Activated CD4-positive, alpha-beta T cell treated with anti-CD3 and anti-CD28 coated beads for 36 hours (primary cell): ENCODE measurements around the gene SAMMSON. TPM values are rescaled to one million over a fixed set of nuclear protein-coding genes. Genes with fewer than 3 reads are reported as not detected.
A peak's percentile ranks its signal among the peaks of the same experiment; 100 is the strongest.

Experiments used
- ATAC-seq: fragments of 200-7000 bp; cut with Tn5 transposase; one replicate; pipeline ENCODE4 v1.10.0; 2021; ENCODE audit warnings: mild to moderate bottlenecking, moderate library complexity
- CTCF ChIA-PET: fragments of 350-600 bp; sonication (Branson Sonifier 250); formaldehyde crosslinking; loops from one replicate; lab custom pipeline; 2021; ENCODE audit warnings: antibody characterized with exemption; lab: Charles Lee
- POLR2A ChIA-PET: fragments of 350-600 bp; sonication (Branson Sonifier 250); formaldehyde crosslinking; loops from one replicate; lab custom pipeline; 2021; ENCODE audit warnings: antibody characterized with exemption, inconsistent platforms; lab: Charles Lee
- DNase-seq: peaks from one replicate; pipeline ENCODE4 v3.0.0-alpha.2; 2020
- H3K27ac Mint-ChIP-seq: one replicate; pipeline ENCODE4 v1.8.0; 2021; ENCODE audit warnings: mixed read lengths
- H3K27me3 Mint-ChIP-seq: one replicate; pipeline ENCODE4 v1.8.0; 2021; ENCODE audit warnings: mixed read lengths
- H3K36me3 Mint-ChIP-seq: one replicate; pipeline ENCODE4 v1.8.0; 2021; ENCODE audit warnings: low read depth, mixed read lengths
- H3K4me1 Mint-ChIP-seq: one replicate; pipeline ENCODE4 v1.8.0; 2021; ENCODE audit warnings: mixed read lengths
- H3K4me3 Mint-ChIP-seq: one replicate; pipeline ENCODE4 v1.8.0; 2021; ENCODE audit warnings: mild to moderate bottlenecking, moderate library complexity, mixed read lengths
- H3K9me3 Mint-ChIP-seq: one replicate; pipeline ENCODE4 v1.8.0; 2021; ENCODE audit warnings: low read depth, mixed read lengths
- intact Hi-C, 2 experiments: fragments of 100-400 bp; cut with DNase I in 1 of 2; cut with micrococcal nuclease in 1 of 2; formaldehyde crosslinking; loops; one replicate each; pipeline versions ENCODE4 v1.14.2 to v1.15.1; 2022 to 2024; cut with DNase I, micrococcal nuclease
- total RNA-seq, 2 experiments: library from RNA; stranded (reverse); gene quantifications; one replicate each; pipeline ENCODE4 v1.2.3, GENCODE V29; 2021

Gene SAMMSON
- total RNA-seq, 2 experiments from 2014 or later: not detected

GRCh38 chr3:70090322-70090913 is 90.9 kb downstream of the SAMMSON start:
- no peak for ATAC-seq
- Mint-ChIP-seq H3K9me3 (no peaks in the 10 kb centered on the region), H3K4me1 (no peaks in the 10 kb centered on the region), H3K36me3 (no peaks in the 10 kb centered on the region), H3K27me3 (peaks cover 11% of the 10 kb centered on the region), H3K4me3 (no peak overlapping the region), H3K27ac (no peak overlapping the region)
- DNase-seq: no peak
- intact Hi-C loops: loop anchor here in 1 of 2 experiments (1.0 kb wide), 1 partner anchor 268 kb away; no protein-coding TSS in a partner anchor
- ChIA-PET CTCF (interaction anchor here (0.5 to 1.5 kb wide), 13 partner anchors 9 to 1591 kb away, joined by 3 to 9 read pairs (median 4); no protein-coding TSS in a partner anchor), POLR2A (no interaction called here)

DNA sequence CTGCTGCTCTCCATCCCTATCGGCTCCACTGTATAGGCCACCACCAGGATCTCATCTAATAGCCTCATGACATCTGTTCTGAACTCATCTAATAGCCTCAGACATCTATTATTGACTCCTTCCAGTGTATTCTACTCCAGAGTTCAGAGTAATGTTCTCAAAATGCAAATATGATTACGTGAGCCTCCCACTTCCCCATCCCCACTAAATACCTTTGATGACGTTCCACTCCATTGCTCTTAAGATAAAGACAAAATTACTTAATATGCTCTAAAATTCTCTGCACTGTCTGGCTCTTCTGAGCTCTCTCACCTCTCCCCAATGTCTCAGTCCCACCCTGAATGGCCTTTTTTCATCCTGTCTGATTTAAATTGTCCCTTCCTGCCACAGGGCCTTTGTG is 94.7 kb downstream of the SAMMSON start:
- CTCF ChIA-PET: interaction anchor here (1.0 kb wide), 1 partner anchor 35 kb away, joined by 3 read pairs; no protein-coding TSS in a partner anchor

DNA sequence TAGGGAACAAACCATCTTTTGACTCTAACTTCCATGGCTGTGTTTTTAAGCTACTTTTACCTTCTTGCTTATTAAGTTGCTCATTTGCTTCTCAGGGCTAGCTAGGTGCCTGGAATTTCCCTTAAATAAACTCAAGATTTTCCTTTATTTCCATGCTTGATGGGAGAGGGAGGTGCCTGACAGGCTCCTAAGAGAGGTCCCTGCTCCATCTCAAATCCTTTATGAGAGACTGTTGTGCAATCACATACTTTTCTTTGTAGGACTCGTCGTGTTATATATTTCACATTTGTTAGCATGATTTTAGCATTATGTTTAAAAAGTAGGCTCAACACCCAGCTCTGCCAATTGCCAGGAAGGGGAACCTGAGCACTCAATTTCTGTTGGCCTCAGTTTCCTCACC is 95.7 kb downstream of the SAMMSON start:
- CTCF ChIA-PET: interaction anchor here (1.0 kb wide), 2 partner anchors 11 to 36 kb away, joined by 3 to 5 read pairs; no protein-coding TSS in a partner anchor

More for the DNA sequence above, 94.7 kb downstream of the SAMMSON start:
- Mint-ChIP-seq H3K4me3 (no peak overlapping the region), H3K36me3 (no peaks in the 10 kb centered on the region), H3K9me3 (no peaks in the 10 kb centered on the region), H3K27ac (no peak overlapping the region), H3K27me3 (peaks cover 8% of the 10 kb centered on the region), H3K4me1 (peaks cover 3% of the 10 kb centered on the region)
- no peak for DNase-seq
- intact Hi-C loops: no loop called here
- POLR2A ChIA-PET: no interaction called here
- no peak for ATAC-seq

GRCh38 chr3:70096376-70097066 is 97.0 kb downstream of the SAMMSON start:
- intact Hi-C loops: no loop called here
- DNase-seq (peak; percentile 33), ATAC-seq (peak; percentile 83)
- peaks cover 3% of the 10 kb centered on the region for H3K4me1 Mint-ChIP-seq
- peaks cover 6% of the 10 kb centered on the region for H3K27me3 Mint-ChIP-seq
- POLR2A ChIA-PET: no interaction called here
- H3K9me3 Mint-ChIP-seq: no peaks in the 10 kb centered on the region
- CTCF ChIA-PET: no interaction called here
- no peak overlapping the region for H3K27ac Mint-ChIP-seq
- no peak overlapping the region for H3K4me3 Mint-ChIP-seq
- no peaks in the 10 kb centered on the region for H3K36me3 Mint-ChIP-seq

More for the DNA sequence above, 95.7 kb downstream of the SAMMSON start:
- Mint-ChIP-seq H3K27me3 (peaks cover 6% of the 10 kb centered on the region), H3K4me1 (peaks cover 3% of the 10 kb centered on the region), H3K36me3 (no peaks in the 10 kb centered on the region), H3K9me3 (no peaks in the 10 kb centered on the region), H3K4me3 (no peak overlapping the region), H3K27ac (no peak overlapping the region)
- POLR2A ChIA-PET: no interaction called here
- no peak for ATAC-seq
- intact Hi-C loops: no loop called here
- no peak for DNase-seq

GRCh38 chr3:70097084-70097483 is 97.6 kb downstream of the SAMMSON start:
- POLR2A ChIA-PET: no interaction called here
- DNase-seq: no peak
- intact Hi-C loops: no loop called here
- peaks cover 3% of the 10 kb centered on the region for H3K4me1 Mint-ChIP-seq
- no peaks in the 10 kb centered on the region for H3K36me3 Mint-ChIP-seq
- H3K4me3 Mint-ChIP-seq: no peak overlapping the region
- H3K9me3 Mint-ChIP-seq: no peaks in the 10 kb centered on the region
- ATAC-seq: no peak
- peaks cover 6% of the 10 kb centered on the region for H3K27me3 Mint-ChIP-seq
- H3K27ac Mint-ChIP-seq: no peak overlapping the region
- CTCF ChIA-PET: interaction anchor here (1.4 kb wide), 1 partner anchor 11 kb away, joined by 3 read pairs; no protein-coding TSS in a partner anchor

- no peaks in the 10 kb centered on the region for H3K36me3 Mint-ChIP-seq
- POLR2A ChIA-PET: no interaction called here
- H3K9me3 Mint-ChIP-seq: no peaks in the 10 kb centered on the region
- CTCF ChIA-PET: interaction anchor here (0.8 to 5.1 kb wide), 5 partner anchors 10 to 223 kb away, joined by 3 to 27 read pairs (median 4); no protein-coding TSS in a partner anchor
- DNase-seq: peak; percentile 47
- no peaks in the 10 kb centered on the region for H3K4me1 Mint-ChIP-seq
- H3K4me3 Mint-ChIP-seq: no peak overlapping the region
- peaks cover 18% of the 10 kb centered on the region for H3K27me3 Mint-ChIP-seq
- ATAC-seq: no peak
- intact Hi-C loops: no loop called here
- no peak overlapping the region for H3K27ac Mint-ChIP-seq
These were observed 108.5 kb downstream of the SAMMSON start for GRCh38 chr3:70108072-70108471.

DNA sequence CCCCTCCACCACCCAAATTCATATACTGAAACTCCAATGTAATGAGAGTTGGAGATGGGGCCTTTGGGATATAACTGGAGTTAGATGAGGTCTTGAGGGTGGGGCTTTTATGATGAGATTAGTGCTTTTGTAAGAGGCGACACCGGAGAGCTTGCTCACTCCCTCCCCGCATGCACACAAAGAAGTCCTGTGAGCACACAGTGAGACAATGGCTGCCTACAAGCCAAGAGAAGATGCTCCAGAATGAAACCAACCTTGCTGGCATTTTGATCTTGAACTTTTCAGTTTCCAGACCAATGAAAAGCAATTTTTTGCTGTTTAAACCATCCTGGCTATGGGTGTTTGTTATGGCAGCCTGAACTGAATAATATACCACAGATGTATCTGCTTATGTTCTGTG is 109.0 kb downstream of the SAMMSON start:
- Mint-ChIP-seq H3K27me3 (peaks cover 19% of the 10 kb centered on the region), H3K36me3 (no peaks in the 10 kb centered on the region), H3K4me3 (no peak overlapping the region), H3K27ac (no peak overlapping the region), H3K4me1 (no peaks in the 10 kb centered on the region), H3K9me3 (no peaks in the 10 kb centered on the region)
- ChIA-PET POLR2A (no interaction called here), CTCF (interaction anchor here (1.0 to 5.1 kb wide), 4 partner anchors 11 to 223 kb away, joined by 3 to 27 read pairs (median 4); no protein-coding TSS in a partner anchor)
- intact Hi-C loops: no loop called here
- DNase-seq (no peak), ATAC-seq (no peak)

DNA sequence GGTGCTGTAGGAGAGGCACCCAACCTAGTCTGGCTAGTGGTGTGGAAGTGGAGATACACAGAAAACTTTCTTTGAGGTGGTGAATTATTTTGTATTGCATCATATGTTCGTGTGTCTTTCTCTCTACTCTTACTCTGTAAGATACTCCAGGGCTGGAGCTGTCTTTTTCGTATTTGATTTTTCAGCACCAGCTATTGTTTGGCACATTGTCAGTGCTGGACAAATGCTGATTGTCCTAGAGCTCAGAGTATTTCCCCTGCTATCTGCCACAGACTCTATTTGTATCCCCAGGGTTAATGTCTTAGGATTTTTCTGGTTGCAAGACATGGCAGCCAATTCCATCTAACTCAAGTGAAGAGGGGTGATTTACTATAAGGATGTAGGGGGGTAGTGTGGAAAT is 110.5 kb downstream of the SAMMSON start:
- no peaks in the 10 kb centered on the region for H3K36me3 Mint-ChIP-seq
- ChIA-PET POLR2A (no interaction called here), CTCF (interaction anchor here (1.1 to 5.1 kb wide), 2 partner anchors 10 to 17 kb away, joined by 3 to 27 read pairs; no protein-coding TSS in a partner anchor)
- H3K9me3 Mint-ChIP-seq: no peaks in the 10 kb centered on the region
- no peak overlapping the region for H3K4me3 Mint-ChIP-seq
- H3K27ac Mint-ChIP-seq: no peak overlapping the region
- DNase-seq (no peak), ATAC-seq (no peak)
- peaks cover 23% of the 10 kb centered on the region for H3K27me3 Mint-ChIP-seq
- no peaks in the 10 kb centered on the region for H3K4me1 Mint-ChIP-seq
- intact Hi-C loops: no loop called here

- CTCF ChIA-PET: interaction anchor here (0.6 to 0.7 kb wide), 3 partner anchors 20 to 74 kb away, joined by 3 read pairs; no protein-coding TSS in a partner anchor
- POLR2A ChIA-PET: interaction anchor here (0.7 kb wide), 1 partner anchor 724 kb away, joined by 4 read pairs; no protein-coding TSS in a partner anchor
- H3K36me3 Mint-ChIP-seq: no peaks in the 10 kb centered on the region
- no peak for ATAC-seq
- no peaks in the 10 kb centered on the region for H3K4me1 Mint-ChIP-seq
- no peak for DNase-seq
- H3K27ac Mint-ChIP-seq: no peak overlapping the region
- intact Hi-C loops: no loop called here
- peaks cover 29% of the 10 kb centered on the region for H3K27me3 Mint-ChIP-seq
- H3K9me3 Mint-ChIP-seq: no peaks in the 10 kb centered on the region
- H3K4me3 Mint-ChIP-seq: no peak overlapping the region
These were observed 111.9 kb downstream of the SAMMSON start for GRCh38 chr3:70111411-70111810.

- Mint-ChIP-seq H3K4me3 (no peak overlapping the region), H3K9me3 (no peaks in the 10 kb centered on the region), H3K27me3 (peaks cover 29% of the 10 kb centered on the region), H3K4me1 (no peaks in the 10 kb centered on the region), H3K36me3 (no peaks in the 10 kb centered on the region), H3K27ac (no peak overlapping the region)
- ChIA-PET CTCF (no interaction called here), POLR2A (no interaction called here)
- DNase-seq (no peak), ATAC-seq (no peak)
- intact Hi-C loops: no loop called here
These were observed 113.2 kb downstream of the SAMMSON start for GRCh38 chr3:70112751-70113150.

GRCh38 chr3:70114431-70114830 is 114.9 kb downstream of the SAMMSON start:
- CTCF ChIA-PET: no interaction called here

More at GRCh38 chr3:70114431-70114830, 114.9 kb downstream of the SAMMSON start:
- no peaks in the 10 kb centered on the region for H3K9me3 Mint-ChIP-seq
- no peak for DNase-seq
- intact Hi-C loops: no loop called here
- no peaks in the 10 kb centered on the region for H3K4me1 Mint-ChIP-seq
- POLR2A ChIA-PET: no interaction called here
- no peak for ATAC-seq
- no peaks in the 10 kb centered on the region for H3K36me3 Mint-ChIP-seq
- no peak overlapping the region for H3K4me3 Mint-ChIP-seq
- H3K27ac Mint-ChIP-seq: no peak overlapping the region
- peaks cover 26% of the 10 kb centered on the region for H3K27me3 Mint-ChIP-seq
